GM18505 (cell line): ENCODE results near the gene SPTBN1.

Source experiments
- ATAC-seq: cut with Tn5 transposase; IDR thresholded peaks from one replicate; pipeline ENCODE4 v1.9.1; 2021; ENCODE audit not compliant: unreplicated experiment
- POLR2A ChIP-seq: IDR thresholded peaks from 4 replicates; pipeline ENCODE4 v1.6.1; 2011; ENCODE audit warnings: borderline replicate concordance; ENCODE audit not compliant: insufficient read depth, insufficient read length; ENCODE audit errors: extremely low read depth

SPTBN1 gene

DNA sequence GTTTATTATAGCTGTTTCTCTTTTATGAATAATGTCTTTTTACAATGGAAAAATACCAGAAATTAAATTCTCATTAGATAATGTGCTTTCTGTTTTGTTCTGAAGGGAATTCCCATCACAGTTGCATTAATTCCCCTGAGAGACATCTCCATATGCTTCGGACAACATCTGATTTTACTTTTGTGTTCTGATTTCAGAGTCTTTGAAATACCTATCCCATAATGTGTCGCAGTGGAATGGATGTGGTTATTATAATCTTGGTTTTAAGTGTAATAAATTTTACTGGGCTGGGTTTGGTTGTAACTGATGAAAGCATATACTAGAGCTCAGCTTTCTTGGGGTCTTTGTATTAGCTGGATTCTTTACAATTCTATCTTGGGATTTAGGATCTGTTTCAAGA is 12.5 kb downstream of the SPTBN1 start:
- TF ChIP-seq POLR2A = no peak
- ATAC-seq = no peak

DNA sequence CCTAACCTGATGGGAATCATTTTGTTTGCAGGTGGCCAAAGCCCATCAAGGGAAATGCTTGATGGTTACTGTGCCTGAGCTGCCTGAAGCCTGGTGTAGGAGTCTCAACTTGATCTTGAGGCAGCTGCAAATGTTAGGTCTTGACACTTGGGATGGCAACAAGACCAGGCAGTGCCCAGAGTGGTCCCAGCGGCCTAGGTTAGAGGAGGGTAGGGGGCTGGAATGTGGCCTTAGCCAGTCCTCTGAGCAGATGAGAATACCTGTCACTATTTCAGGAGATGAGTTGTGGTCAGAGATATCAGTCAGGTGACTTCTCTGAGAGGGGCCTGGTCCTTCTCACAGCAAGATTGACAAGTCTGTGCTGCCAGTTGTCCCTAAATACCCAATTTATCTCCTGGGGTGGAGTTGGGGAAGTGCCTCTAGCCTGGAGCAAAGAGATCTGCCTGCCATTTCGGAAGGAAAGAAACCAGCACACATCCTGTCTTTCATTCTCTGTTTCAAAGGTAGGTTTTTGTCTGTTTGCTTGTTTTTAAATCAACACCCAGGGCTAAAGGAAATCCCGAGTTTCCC is 13.4 kb downstream of the SPTBN1 start:
- ATAC-seq = no peak
- TF ChIP-seq POLR2A = no peak

DNA sequence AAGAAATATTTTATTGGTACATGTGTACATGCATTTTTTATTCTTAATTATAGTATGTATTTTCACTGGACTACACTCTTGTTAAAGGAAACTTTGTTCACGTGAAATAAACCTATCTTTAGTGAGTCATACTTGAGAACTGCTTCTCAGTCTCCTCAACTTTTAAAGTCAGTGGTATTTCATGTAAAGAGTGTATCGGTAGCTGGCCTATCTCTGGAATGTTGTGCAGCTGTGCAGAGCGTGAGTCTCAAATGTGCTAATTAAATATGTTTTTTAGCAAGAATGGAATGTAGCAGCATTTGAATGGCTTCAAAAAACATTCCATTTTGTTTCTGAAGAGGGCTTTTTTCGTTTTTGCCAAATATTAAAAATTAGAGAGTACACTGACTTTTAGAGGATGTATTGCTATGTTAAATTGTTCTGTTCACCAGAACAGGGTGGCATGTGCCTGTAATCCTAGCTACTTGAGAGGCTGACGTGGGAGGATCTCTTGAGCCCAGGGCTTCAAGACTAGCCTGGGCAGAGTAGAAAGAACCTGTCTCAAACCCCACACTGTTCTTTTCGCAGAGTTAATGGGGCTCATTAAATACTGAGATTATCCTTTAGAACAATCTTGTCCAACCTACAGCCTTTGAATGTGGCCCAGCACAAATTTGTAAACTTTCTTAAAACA is 14.3 kb downstream of the SPTBN1 start:
- no peak for ATAC-seq
- no peak for TF ChIP-seq POLR2A

DNA sequence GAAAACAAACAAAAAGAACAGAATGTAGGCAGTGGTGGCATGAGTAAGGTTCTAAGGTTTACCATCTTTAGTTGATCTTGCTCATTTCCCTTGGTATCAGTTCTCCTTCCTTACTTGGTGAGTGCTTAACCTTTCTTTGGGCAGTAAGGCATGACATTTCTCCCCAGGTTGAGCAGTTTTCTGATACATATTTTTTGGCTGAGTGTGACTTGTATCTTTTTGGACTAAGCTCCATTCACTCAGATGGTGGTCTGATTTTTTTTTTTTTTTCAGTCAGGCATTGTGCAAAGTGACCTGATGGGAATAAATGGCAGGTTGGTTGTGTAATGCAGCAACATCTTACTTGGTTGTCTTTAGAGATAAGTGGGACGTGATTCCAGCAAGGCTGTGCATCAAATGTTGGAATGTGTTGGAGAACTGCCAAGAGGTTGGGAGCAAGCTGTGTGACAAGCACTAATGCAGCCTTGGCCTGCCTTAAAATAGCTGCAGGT is 15.1 kb downstream of the SPTBN1 start:
- no peak for TF ChIP-seq POLR2A
- ATAC-seq = peak; percentile 91

DNA sequence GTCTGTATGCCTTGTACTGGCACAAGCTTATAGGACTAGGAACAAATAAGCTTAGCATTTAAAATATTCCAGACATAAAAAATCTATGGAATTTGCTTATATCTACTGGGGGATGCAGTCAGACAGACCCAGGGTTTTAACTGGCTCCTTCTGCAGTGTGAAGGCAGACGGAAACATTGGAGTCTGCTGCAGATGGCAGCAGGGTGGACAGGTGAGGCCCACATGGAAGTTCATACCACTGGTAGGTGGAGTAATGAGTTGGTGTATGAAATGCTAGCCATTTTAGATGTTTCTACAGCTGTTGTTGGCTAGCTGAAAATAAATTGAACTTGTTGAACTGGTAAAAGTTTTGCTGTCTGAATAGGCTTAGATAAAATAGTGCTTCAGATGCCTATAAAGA is 17.7 kb downstream of the SPTBN1 start:
- no peak for TF ChIP-seq POLR2A
- no peak for ATAC-seq

DNA sequence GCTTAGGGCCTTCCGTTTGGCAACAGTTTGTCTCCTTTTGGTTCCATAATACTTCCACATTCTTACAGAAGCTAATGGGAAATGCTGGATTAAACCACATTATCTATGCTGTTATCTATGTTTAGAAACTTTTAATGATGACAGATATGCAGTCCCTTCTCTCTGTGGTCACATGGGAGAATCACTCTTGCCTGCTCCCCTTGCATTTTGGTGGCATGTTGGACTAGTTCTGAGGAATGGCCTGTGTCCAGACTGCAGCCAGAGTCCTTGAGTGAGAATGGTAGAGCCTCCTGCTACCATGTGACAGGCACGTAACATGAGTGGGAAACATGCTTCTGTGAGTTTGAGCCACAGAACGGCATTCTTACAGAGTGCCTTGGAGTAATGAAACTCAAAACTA is 19.2 kb downstream of the SPTBN1 start:
- ATAC-seq = no peak
- no peak for TF ChIP-seq POLR2A

DNA sequence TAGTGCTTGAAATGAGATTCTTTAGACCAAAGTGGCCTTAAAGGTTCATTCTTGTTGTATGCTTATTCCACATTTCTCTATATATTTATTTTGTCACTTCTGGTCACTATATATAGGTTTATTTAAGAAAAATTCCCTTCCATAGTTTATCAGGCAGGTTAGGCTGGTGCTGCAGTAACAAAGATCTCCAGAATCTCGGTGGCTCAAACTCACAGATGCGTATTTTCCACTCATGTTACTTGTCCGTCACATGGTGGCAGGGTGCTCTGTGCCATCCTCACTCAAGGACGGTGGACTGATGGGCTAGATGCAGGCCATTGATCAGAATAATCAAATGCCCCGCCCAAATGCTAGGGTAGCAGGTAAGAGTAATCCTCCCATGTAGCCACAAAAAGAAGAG is 19.8 kb downstream of the SPTBN1 start:
- TF ChIP-seq POLR2A = no peak
- ATAC-seq = no peak

DNA sequence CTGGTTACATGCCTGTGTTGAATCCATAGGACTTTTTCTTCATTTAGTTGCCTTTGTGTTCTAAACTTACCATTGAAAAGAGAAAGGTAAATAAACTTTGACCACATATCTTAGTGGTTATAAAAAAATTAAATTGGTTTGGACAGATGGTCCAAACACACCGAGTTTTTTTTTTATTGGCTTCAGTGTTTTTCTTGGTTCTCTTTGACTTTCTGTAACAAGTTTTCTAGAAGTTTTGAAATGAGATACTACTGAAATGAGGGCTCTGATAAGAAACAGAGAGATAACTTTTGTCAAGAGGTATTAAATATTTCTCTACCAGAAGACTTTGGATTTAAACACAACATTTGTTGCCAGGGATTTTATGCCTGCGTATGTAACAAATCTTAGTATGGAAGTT is 20.7 kb downstream of the SPTBN1 start:
- no peak for TF ChIP-seq POLR2A
- no peak for ATAC-seq

DNA sequence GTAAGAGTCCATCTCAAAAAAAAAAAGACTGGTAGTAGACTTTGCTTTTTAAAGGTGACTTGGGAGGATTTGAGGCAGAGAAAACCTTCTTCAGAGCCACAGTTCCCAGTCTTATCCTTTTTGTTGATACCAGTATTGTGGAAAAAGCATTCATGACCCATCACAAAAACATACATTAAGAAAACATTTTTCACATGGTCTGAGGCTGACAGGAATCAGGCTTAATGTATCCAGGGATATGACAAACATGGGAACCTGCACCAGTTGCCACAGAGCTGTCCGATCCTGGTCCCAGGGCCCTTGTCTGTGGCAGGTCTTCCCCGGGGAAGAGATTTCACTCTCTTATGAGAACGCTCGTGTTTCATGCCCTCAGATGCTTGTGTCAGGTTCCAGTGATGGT is 21.8 kb downstream of the SPTBN1 start:
- no peak for ATAC-seq
- no peak for TF ChIP-seq POLR2A

DNA sequence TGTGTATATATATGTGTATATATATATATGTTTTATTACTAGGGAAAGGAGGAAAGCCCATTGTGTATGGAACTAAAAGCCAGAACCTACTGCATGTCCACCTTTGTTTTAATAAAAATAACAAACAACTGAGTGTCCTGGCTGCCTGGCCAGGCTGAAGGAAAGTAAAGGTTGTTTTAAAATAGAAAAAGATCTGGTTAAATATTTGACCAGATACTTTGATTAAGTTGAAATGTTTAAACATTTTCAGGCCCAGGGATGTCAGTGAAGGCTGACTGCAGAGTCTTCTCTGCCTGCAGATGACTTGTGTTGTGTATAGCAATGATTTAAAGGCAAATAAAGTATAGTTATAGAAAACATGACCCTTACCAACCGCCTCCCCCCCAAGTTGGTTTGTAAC is 22.8 kb downstream of the SPTBN1 start:
- ATAC-seq = no peak
- TF ChIP-seq POLR2A = no peak

DNA sequence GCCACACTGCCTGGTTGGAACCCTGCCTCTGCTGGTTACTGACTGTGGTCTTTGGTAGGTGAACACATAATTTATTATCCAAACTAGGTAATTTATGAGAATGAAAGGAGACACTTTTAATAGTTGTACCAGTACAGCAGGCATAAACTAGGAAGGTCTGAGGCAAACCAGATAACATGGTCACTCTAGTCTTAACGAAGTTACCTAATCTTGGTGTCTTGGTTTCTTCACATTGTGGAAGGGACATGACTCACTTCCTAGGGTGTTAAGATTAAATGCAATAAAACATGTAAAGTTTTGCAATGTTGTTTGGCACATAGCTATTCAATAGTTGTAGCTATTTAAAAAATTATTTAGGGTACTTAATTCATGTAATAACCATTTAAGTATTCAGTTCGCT is 23.3 kb downstream of the SPTBN1 start:
- no peak for TF ChIP-seq POLR2A
- no peak for ATAC-seq

DNA sequence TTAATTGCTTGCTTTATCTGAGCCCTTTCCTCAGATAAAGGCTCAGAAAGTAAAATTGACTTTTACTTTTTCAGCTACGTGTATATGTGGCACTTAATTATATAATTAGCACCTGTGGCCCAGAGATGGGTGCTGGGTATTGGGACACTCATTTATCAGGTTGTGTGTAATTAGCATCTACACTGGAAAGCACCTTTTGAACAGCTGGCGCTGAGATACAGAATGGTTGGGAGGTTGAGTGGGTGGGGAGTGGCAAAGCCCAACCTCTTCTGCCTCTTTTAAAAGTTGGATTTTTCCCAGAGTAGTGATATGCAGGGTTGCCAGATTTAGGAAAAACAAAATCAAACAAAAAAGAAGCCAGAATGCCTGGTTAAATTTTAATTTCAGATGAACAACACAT is 23.9 kb downstream of the SPTBN1 start:
- ATAC-seq = no peak
- TF ChIP-seq POLR2A = no peak

DNA sequence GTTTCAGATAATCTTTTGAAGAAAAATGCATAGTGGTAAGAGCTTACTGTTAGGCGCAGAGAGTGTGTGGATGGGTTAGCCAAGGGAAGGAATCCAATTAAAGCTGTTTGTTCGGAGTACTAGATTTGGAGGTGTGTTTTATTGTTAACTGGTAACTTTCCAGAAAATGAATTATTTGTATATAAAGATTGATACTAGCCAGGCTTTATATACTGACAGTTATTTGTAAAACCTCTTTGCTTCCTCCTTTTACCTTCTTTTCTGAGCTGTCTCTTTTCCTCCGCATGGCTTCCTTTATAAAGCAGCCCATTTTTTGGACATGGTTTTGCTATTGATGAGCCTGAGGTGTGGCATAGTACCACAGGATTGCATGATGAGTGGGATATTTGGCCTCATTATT is 25.6 kb downstream of the SPTBN1 start:
- no peak for ATAC-seq
- no peak for TF ChIP-seq POLR2A

DNA sequence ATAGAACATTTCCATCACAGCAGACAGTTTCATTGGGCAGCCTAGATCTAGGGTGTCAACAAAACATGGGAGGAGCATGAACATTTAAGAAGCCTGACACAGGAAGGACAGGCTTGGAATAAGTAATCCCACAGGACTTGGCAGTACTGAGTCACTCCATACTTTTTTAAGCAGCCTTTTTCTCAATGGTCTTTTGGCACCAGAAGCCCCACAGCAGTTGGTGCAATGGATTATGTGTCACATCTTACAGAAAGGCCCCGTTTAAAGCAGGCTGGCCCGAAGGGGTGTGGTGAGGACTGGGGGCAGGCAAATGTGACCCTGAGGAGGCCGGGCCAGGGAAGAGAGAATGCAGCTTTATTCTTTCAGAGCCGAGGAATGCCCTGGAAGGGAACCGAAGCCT is 26.6 kb downstream of the SPTBN1 start:
- no peak for TF ChIP-seq POLR2A
- ATAC-seq = no peak
